Spleen (tissue), 11 donors: Measurements from ENCODE around the gene DCUN1D5. TPM values are rescaled to one million over a fixed set of nuclear protein-coding genes. Genes with fewer than 3 reads are reported as not detected.
A peak's percentile ranks its signal among the peaks of the same experiment; 100 is the strongest.

ENCODE experiments used
- DNase-seq: peaks from one replicate; pipeline ENCODE4 v3.0.0-alpha.2; 2020
- H3K27ac ChIP-seq, 8 donors: fragments of 200-600 bp; sonication (generic) in 7 of 8; 1 replicate in 4 of 8; 2 replicates in 4 of 8; pipeline versions ENCODE4 v1.5.0 to v1.8.0; 2016 to 2021; ENCODE audit warnings: inconsistent platforms in 4 of 8, mild to moderate bottlenecking in 4 of 8, moderate library complexity in 1 of 8
- H3K27me3 ChIP-seq, 7 donors: fragments of 200-600 bp; sonication (generic) in 6 of 7; replicated peaks in 1 of 7; 1 replicate in 4 of 7; 2 replicates in 3 of 7; pipeline versions ENCODE4 v1.5.0 to v1.8.0; 2016 to 2021; ENCODE audit warnings: inconsistent platforms in 3 of 7, mild to moderate bottlenecking in 1 of 7
- H3K36me3 ChIP-seq, 6 donors: fragments of 200-600 bp; sonication (generic) in 5 of 6; 1 replicate in 4 of 6; 2 replicates in 2 of 6; pipeline versions ENCODE4 v1.5.0 to v1.8.0; 2016 to 2021; ENCODE audit warnings: inconsistent platforms in 2 of 6
- H3K4me1 ChIP-seq, 6 donors: fragments of 200-600 bp; sonication (generic) in 5 of 6; 1 replicate in 3 of 6; 2 replicates in 3 of 6; pipeline versions ENCODE4 v1.5.0 to v1.8.0; 2016 to 2021; ENCODE audit warnings: inconsistent platforms in 3 of 6
- H3K4me3 ChIP-seq, 8 donors: fragments of 200-600 bp; sonication (generic) in 7 of 8; 1 replicate in 4 of 8; 2 replicates in 4 of 8; pipeline versions ENCODE4 v1.5.0 to v1.8.0; 2016 to 2021; ENCODE audit warnings: inconsistent platforms in 4 of 8, mild to moderate bottlenecking in 4 of 8, moderate library complexity in 2 of 8
- H3K9me3 ChIP-seq, 8 donors: fragments of 200-600 bp; sonication (generic) in 7 of 8; 1 replicate in 4 of 8; 2 replicates in 4 of 8; pipeline versions ENCODE4 v1.5.0 to v1.8.0; 2016 to 2021; ENCODE audit warnings: inconsistent platforms in 4 of 8
- POLR2A ChIP-seq, 3 donors: fragments of 450-650 bp; IDR thresholded peaks; one replicate each; pipeline ENCODE4 v1.5.1; 2017; ENCODE audit warnings: antibody characterized with exemption in 3 of 3, mild to moderate bottlenecking in 1 of 3
- POLR2AphosphoS5 ChIP-seq, 3 donors: sonication (generic); formaldehyde crosslinking; IDR thresholded peaks; one replicate each; pipeline ENCODE4 v1.5.1; 2017; ENCODE audit warnings: antibody characterized with exemption in 3 of 3
- WGBS, 5 donors: extraction: QIAGEN DNeasy Blood & Tissue Kit in 3 of 5; methylation state at CpG; one replicate each; pipeline versions ENCODE4 v1.1.5 to v1.1.7; 2013 to 2018; 5-methylcytosine and 5-hydroxymethylcytosine counted together
- intact Hi-C: fragments of 100-400 bp; cut with DNase I; formaldehyde crosslinking; loops from one replicate; pipeline ENCODE4 v1.15.0; 2023; ENCODE audit warnings: low total_unique reads
- polyA plus RNA-seq, 3 donors: library from polyadenylated mRNA; stranded (reverse); fragments of 200-250 nt; gene quantifications; one replicate each; pipeline ENCODE4 v1.2.1, GENCODE V29; 2013
- total RNA-seq, 7 donors: library from RNA; depleted of rRNA in 3 of 7; stranded (reverse); fragments of >200 nt in 3 of 7; fragmentation: NEBNext Ultra II Directional in 4 of 7; extraction: Animal tissue kit (Norgen Biotek cat#: 25700) in 4 of 7; gene quantifications; one replicate each; pipeline versions ENCODE4 v1.1.0 to v1.2.1, GENCODE V29; 2016 to 2021
- TF ChIP-seq, protein P1 (sequence below), 11 experiments: fragments of 200-600 bp in 7 of 11; fragments of 450-650 bp in 4 of 11; sonication (generic) in 4 of 11; IDR thresholded peaks in 8 of 11; conservative IDR thresholded peaks in 3 of 11; 1 replicate in 7 of 11; 2 replicates in 4 of 11; pipeline versions ENCODE4 v1.4.0 to v1.8.0; 2016 to 2021; ENCODE audit warnings: antibody characterized with exemption in 11 of 11, inconsistent platforms in 4 of 11, mild to moderate bottlenecking in 1 of 11
- donor health status: healthy with polysubstance abuse.
- donor health status: DM: no; HTN: no; CAD: no; lungs with moderate emphysema.
- donor health status: DM: no; HTN: no; CAD: no.
- donor health status: Bipolar disorder and iron deficiency.
- donor health status: healthy.
- donor health status: DM: no; HTN: no; CAD: no.
- donor health status: DM: yes; HTN: yes; CAD: no.

The DCUN1D5 gene
- total and polyA plus RNA-seq, 10 donors: 12.3 to 33.0 (median 18.9) TPM

- TF ChIP-seq, protein P1, sequence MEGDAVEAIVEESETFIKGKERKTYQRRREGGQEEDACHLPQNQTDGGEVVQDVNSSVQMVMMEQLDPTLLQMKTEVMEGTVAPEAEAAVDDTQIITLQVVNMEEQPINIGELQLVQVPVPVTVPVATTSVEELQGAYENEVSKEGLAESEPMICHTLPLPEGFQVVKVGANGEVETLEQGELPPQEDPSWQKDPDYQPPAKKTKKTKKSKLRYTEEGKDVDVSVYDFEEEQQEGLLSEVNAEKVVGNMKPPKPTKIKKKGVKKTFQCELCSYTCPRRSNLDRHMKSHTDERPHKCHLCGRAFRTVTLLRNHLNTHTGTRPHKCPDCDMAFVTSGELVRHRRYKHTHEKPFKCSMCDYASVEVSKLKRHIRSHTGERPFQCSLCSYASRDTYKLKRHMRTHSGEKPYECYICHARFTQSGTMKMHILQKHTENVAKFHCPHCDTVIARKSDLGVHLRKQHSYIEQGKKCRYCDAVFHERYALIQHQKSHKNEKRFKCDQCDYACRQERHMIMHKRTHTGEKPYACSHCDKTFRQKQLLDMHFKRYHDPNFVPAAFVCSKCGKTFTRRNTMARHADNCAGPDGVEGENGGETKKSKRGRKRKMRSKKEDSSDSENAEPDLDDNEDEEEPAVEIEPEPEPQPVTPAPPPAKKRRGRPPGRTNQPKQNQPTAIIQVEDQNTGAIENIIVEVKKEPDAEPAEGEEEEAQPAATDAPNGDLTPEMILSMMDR (IDR thresholded peaks at IDR 0.05 in 8 of 11, conservative IDR thresholded peaks at IDR 0.05 in 3 of 11): no peak
- TF ChIP-seq POLR2A (IDR thresholded peaks at IDR 0.05) (no peak), POLR2AphosphoS5 (IDR thresholded peaks at IDR 0.05) (no peak)
- no peaks in the 10 kb centered on the region for H3K36me3 ChIP-seq
- no peak for DNase-seq
- no peak overlapping the region for H3K4me3 ChIP-seq
- H3K4me1 ChIP-seq: peaks cover 3 to 24% (median 15%) of the 10 kb centered on the region in 6 donors
- no peaks in the 10 kb centered on the region for H3K27me3 ChIP-seq
- H3K9me3 ChIP-seq: no peaks in the 10 kb centered on the region
- intact Hi-C loops: no loop called here
- WGBS, 5 donors: 85 to 96% (median 93%) methylated on average over 5 of the region's 5 CpGs
- H3K27ac ChIP-seq: no peak overlapping the region
These were observed 19.4 kb upstream of the DCUN1D5 start for GRCh38 chr11:103111400-103111799.

DNA sequence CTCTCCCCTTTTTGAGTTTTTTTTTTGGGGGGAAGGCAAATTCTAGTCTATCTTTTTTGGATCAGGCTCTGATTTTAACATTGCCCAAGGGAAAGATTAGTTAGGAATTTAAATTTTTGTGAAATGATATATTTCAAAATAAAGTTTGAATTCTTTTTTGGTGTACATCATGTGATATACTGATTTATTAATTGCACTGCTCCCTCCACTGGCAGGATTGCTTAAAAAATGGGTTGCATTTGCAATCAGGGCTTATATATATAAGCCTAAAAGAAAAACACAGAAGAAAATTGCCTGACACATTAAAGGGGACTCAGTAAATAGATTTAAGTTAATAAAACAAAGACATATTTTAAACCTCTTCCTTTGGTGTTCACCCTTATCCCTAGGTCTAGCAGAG is 18.4 kb upstream of the DCUN1D5 start:
- Histone ChIP-seq H3K9me3 (no peaks in the 10 kb centered on the region), H3K27ac (no peak overlapping the region), H3K27me3 (no peaks in the 10 kb centered on the region), H3K4me1 (peaks cover 3 to 24% (median 15%) of the 10 kb centered on the region in 6 donors), H3K4me3 (peak overlapping the region in 5 of 8 donors; percentile 62 to 85 (median 77)), H3K36me3 (no peaks in the 10 kb centered on the region)
- no peak for DNase-seq
- TF ChIP-seq POLR2AphosphoS5 (IDR thresholded peaks at IDR 0.05) (no peak), POLR2A (IDR thresholded peaks at IDR 0.05) (no peak)
- TF ChIP-seq, protein P1 (IDR thresholded peaks at IDR 0.05 in 8 of 11, conservative IDR thresholded peaks at IDR 0.05 in 3 of 11): no peak
- intact Hi-C loops: no loop called here

GRCh38 chr11:103109818-103110388 is 17.9 kb upstream of the DCUN1D5 start:
- Histone ChIP-seq H3K27ac (peak overlapping the region; percentile 24 to 77 (median 64)), H3K9me3 (no peaks in the 10 kb centered on the region), H3K27me3 (no peaks in the 10 kb centered on the region), H3K36me3 (no peaks in the 10 kb centered on the region), H3K4me3 (peak overlapping the region; percentile 58 to 85 (median 64)), H3K4me1 (peaks cover 3 to 24% (median 15%) of the 10 kb centered on the region in 6 donors)
- TF ChIP-seq, protein P1 (IDR thresholded peaks at IDR 0.05 in 8 of 11, conservative IDR thresholded peaks at IDR 0.05 in 3 of 11): no peak
- TF ChIP-seq POLR2A (IDR thresholded peaks at IDR 0.05): no peak
- TF ChIP-seq POLR2AphosphoS5 (IDR thresholded peaks at IDR 0.05): no peak
- peak; percentile 75 for DNase-seq
- 22 to 37% (median 26%) methylated on average over 26 of the region's 26 CpGs for WGBS, 5 donors
- intact Hi-C loops: no loop called here

GRCh38 chr11:103108933-103109817 is 17.2 kb upstream of the DCUN1D5 start, which contains the start of gene DYNC2H1:
TSS of gene DYNC2H1 (plus strand) at chr11:103109426. CDS start at chr11:103109575, 149 bp downstream.
- H3K36me3 ChIP-seq: no peaks in the 10 kb centered on the region
- H3K27me3 ChIP-seq: peaks cover 0 to 4% (median 0%) of the 10 kb centered on the region in 7 donors
- no peaks in the 10 kb centered on the region for H3K9me3 ChIP-seq
- DNase-seq: peak; percentile 97
- peak within 1 kb of the TSS; percentile 58 to 85 (median 64) for H3K4me3 ChIP-seq
- H3K4me1 ChIP-seq: peaks cover 3 to 24% (median 15%) of the 10 kb centered on the region in 6 donors
- 1 to 2% (median 1%) methylated on average over 52 to 53 of the region's 53 CpGs for WGBS, 5 donors
- intact Hi-C loops: no loop called here
- no peak for TF ChIP-seq POLR2A (IDR thresholded peaks at IDR 0.05)
- TF ChIP-seq, protein P1 (IDR thresholded peaks at IDR 0.05 in 8 of 11, conservative IDR thresholded peaks at IDR 0.05 in 3 of 11): peak in 8 of 11 experiments; percentile 20 to 55 (median 46)
- TF ChIP-seq POLR2AphosphoS5 (IDR thresholded peaks at IDR 0.05): peak; percentile 48 to 82 (median 80)
- H3K27ac ChIP-seq: peak within 1 kb of the TSS; percentile 24 to 77 (median 64)
